Nephron progenitor cell (in vitro differentiated cells): ENCODE data around the gene UNC93A.
"Not testable (repeated sequence)": the region's sequence is repeated elsewhere in the genome, so short reads cannot be mapped to it uniquely, and the experiment has no call there.

Source experiments
- DNase-seq: peaks from one replicate; pipeline ENCODE4 v3.0.0; 2021
- H3K27ac Mint-ChIP-seq: 2 replicates; pipeline ENCODE4 v1.8.0; 2021; ENCODE audit warnings: mild to moderate bottlenecking, moderate library complexity, mixed read lengths
- H3K27me3 Mint-ChIP-seq: 2 replicates; pipeline ENCODE4 v1.8.0; 2021; ENCODE audit warnings: mild to moderate bottlenecking, low read depth, mixed read lengths; ENCODE audit not compliant: poor library complexity
- H3K36me3 Mint-ChIP-seq: 2 replicates; pipeline ENCODE4 v1.8.0; 2021; ENCODE audit warnings: low read depth, mixed read lengths
- H3K4me1 Mint-ChIP-seq: 2 replicates; pipeline ENCODE4 v1.8.0; 2021; ENCODE audit warnings: mixed read lengths
- H3K4me3 Mint-ChIP-seq: 2 replicates; pipeline ENCODE4 v1.8.0; 2021; ENCODE audit warnings: mild to moderate bottlenecking, moderate library complexity, mixed read lengths
- H3K9me3 Mint-ChIP-seq: 2 replicates; pipeline ENCODE4 v1.8.0; 2021; ENCODE audit warnings: mild to moderate bottlenecking, moderate library complexity, mixed read lengths
- TF ChIP-seq, protein P1 (sequence below): fragments of 200-600 bp; sonication (generic); IDR thresholded peaks from 2 replicates; pipeline ENCODE4 v1.5.0; 2021; ENCODE audit warnings: antibody characterized with exemption

The UNC93A gene

DNA sequence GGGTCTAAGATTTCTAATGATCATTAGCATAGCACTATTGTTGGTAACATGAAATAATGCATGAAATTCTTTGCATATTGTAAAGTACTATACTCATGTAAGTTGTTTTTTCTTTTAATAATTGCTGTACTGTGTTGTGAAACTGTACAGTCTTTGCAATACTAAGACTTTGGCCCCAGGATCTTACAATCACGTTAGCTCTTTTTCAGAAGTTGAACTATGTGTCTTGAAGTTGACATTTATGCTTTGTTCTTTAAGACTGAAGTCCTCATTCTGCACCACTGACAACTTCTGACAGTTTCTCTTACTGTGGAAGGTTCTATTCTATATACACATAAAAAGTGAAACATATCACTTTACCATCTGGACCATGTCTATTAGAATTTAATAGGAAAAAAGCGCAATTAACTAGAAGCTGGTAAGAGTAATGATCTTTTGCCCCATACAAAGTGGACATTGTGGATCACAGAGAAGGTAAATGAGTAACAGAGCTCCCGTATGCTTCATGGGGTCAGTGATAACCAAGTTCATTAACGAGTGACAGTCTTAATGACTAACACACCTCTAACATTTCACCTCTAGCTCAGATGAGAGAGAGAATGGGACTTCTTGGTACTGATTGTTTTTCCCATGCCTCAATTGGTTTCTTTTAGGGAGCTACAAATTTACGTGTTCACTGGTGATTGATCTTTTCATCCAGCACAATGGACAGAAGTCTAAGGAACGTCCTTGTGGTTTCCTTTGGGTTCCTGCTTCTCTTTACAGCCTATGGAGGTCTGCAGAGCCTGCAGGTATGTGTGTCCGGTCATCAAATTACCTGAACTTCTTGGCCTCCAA, at the start of gene UNC93A:
UNC93A (plus strand) TSS at position 530 of the 837 bp plus-strand sequence; CDS start at position 705, 175 bp downstream.
- TF ChIP-seq, protein P1, sequence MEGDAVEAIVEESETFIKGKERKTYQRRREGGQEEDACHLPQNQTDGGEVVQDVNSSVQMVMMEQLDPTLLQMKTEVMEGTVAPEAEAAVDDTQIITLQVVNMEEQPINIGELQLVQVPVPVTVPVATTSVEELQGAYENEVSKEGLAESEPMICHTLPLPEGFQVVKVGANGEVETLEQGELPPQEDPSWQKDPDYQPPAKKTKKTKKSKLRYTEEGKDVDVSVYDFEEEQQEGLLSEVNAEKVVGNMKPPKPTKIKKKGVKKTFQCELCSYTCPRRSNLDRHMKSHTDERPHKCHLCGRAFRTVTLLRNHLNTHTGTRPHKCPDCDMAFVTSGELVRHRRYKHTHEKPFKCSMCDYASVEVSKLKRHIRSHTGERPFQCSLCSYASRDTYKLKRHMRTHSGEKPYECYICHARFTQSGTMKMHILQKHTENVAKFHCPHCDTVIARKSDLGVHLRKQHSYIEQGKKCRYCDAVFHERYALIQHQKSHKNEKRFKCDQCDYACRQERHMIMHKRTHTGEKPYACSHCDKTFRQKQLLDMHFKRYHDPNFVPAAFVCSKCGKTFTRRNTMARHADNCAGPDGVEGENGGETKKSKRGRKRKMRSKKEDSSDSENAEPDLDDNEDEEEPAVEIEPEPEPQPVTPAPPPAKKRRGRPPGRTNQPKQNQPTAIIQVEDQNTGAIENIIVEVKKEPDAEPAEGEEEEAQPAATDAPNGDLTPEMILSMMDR: no peak
- DNase-seq: no peak
- Mint-ChIP-seq H3K27me3 (peaks cover 16% of the 10 kb centered on the region), H3K27ac (no peak within 1 kb of the TSS), H3K36me3 (no peaks in the 10 kb centered on the region), H3K4me3 (no peak within 1 kb of the TSS), H3K9me3 (peaks cover 4% of the 10 kb centered on the region), H3K4me1 (peaks cover 29% of the 10 kb centered on the region)

DNA sequence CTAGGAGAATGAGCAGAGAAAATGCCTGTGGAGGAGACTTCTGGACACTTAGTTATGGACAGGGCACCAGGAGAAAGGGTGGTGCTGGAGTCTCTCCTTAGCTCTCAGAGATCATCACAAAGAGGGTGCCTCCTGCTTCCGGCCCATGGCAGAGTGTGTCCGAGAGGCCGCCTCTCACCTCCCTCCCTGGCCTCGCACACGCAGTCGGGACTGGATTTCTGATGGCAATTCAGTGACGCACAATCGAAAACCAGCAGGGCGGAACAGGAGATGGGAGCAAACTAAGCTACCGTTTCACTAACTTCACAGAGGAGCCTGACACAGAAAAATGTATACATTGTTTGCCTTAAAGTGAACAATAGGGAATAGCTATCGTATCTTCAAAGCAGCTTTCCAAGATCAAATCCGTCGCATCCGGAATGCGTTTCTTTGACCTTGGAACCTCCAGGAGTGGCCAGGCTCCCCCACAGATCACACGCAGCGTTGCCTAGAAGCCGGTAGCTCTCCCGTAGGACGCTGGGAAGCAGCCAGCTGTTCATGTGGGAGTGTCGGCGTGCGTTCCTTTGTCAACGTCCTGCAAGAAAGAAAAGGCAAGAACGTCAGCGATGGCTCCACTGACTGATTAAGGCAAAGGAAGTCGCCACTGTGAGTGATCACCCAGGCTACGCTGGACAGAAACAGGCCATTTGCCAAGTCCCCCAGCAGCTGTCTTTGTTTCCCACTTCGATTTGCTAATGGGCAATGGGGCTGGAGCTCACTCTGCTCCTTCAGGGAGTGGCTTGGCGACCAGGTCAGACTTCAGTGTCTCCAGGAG, 49.6 kb upstream of the UNC93A start:
- H3K27me3 Mint-ChIP-seq, H3K4me3 Mint-ChIP-seq, H3K36me3 Mint-ChIP-seq, H3K9me3 Mint-ChIP-seq: not testable (repeated sequence)
- peak; percentile 37 for DNase-seq
- Mint-ChIP-seq H3K27ac (peak overlapping the region; percentile 87), H3K4me1 (peaks cover 89% of the 10 kb centered on the region)

DNA sequence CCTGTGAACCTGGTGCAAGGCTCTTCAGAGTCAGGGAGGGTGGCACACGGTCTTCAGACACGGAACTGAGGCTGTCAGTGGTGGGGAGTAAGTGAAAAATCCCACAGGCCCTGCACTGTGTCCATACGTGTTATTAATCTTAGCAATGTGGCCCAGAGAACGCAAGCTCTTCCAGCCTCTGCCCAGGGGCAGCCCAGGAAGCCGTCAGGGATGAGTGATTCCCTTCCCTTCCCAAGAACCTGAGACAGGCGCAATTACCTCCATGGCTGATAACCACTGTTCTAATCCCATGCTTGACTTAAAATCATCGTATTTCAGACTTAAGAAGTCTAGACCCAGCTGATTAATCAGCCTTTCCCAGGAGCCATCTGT, 49.0 kb upstream of the UNC93A start:
- H3K36me3 Mint-ChIP-seq, H3K4me3 Mint-ChIP-seq, DNase-seq, H3K9me3 Mint-ChIP-seq: not testable (repeated sequence)
- Mint-ChIP-seq H3K27ac (peak overlapping the region; percentile 62), H3K27me3 (peaks cover 12% of the 10 kb centered on the region), H3K4me1 (peaks cover 83% of the 10 kb centered on the region)

DNA sequence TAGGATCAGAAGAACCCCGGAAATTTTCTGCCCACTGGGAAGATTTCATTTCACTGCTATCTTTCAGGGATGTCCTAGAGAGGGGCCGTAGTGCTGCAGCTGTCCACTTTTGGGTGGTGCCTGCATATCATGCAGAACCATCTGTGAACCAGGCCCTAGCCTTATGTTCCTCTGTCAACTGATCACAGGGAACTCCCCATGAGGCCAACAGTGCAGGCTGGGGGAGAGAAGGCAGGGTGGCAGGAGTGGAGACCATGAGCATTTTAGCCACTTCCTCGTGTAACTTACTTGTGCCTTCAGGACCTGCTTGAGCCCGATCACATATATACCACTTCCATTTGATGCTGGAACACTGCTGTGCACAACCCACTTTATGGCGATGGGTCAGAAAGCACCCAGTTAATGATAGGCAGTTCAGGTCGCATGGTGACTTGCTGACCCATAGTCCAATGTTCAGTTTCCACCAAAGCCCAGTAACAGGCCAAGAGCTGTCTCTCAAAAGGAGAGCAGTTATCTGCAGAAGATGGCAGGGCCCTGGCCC, 48.5 kb upstream of the UNC93A start:
- Mint-ChIP-seq H3K4me1 (peaks cover 78% of the 10 kb centered on the region), H3K27ac (peak overlapping the region; percentile 62), H3K27me3 (peaks cover 13% of the 10 kb centered on the region)
- not testable (repeated sequence) for H3K9me3 Mint-ChIP-seq, H3K36me3 Mint-ChIP-seq, DNase-seq, H3K4me3 Mint-ChIP-seq

DNA sequence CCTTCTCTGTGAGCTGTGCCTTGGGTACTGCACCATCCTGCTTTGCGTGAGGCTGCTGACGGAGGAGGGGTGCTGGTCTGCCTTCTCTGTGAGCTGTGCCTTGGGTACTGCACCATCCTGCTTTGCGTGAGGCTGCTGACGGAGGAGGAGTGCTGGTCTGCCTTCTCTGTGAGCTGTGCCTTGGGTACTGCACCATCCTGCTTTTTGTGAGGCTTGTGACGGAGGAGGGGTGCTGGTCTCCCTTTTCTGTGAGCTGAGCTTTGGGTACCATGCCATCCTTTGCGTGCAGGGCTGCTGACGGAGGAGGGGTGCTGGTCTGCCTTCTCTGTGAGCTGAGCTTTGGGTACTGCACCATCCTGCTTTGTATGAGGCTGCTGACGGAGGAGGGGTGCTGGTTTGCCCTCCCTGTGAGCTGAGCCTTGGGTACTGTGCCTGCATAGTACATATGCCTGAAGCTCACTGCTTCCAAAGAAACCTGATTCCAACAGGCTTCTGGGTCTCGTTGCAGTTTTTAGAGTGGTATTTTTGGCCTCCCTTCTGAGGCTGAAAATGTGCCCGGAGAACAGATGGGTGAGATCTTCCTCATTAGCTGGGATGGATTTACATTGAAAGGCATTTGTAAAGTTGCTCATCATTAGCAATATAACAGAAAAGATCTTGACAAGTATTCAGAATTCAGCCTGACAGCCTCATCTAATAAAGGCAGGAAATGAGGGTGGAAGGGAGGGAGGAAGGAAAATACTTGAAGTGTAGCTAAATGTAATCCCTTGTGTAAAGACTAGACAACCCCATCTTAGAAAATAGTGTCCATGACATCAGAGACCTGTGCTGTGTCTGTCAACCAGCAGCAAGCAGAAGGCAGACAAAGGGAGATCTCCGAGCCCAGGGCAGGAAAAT, 46.8 kb upstream of the UNC93A start:
- peak overlapping the region; percentile 2 for H3K4me3 Mint-ChIP-seq
- H3K27ac Mint-ChIP-seq: no peak overlapping the region
- no peaks in the 10 kb centered on the region for H3K36me3 Mint-ChIP-seq
- TF ChIP-seq, protein P1: no peak
- peaks cover 13% of the 10 kb centered on the region for H3K27me3 Mint-ChIP-seq
- no peaks in the 10 kb centered on the region for H3K9me3 Mint-ChIP-seq
- no peak for DNase-seq
- peaks cover 70% of the 10 kb centered on the region for H3K4me1 Mint-ChIP-seq

DNA sequence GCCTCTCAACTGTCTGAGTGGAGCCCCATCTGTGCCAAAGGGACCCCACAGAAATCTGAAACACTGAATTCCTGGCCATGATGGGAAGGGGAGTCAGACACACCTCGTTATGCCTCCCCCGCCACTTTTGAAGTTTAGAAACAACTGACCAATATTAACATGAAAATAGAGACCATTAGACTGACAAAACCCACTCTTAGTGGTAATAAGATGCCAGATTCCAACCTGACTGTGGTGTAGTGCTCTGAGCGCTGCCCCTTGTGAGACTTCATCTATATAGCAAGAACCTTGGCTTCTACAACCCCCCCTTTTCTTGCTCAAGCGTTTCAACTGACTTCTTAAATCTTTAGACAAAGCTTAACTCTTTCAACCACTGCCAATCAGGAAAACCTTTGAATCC, 46.1 kb upstream of the UNC93A start:
- no peaks in the 10 kb centered on the region for H3K36me3 Mint-ChIP-seq
- DNase-seq: no peak
- H3K27ac Mint-ChIP-seq: no peak overlapping the region
- peaks cover 10% of the 10 kb centered on the region for H3K27me3 Mint-ChIP-seq
- H3K4me3 Mint-ChIP-seq: peak overlapping the region; percentile 37
- no peaks in the 10 kb centered on the region for H3K9me3 Mint-ChIP-seq
- TF ChIP-seq, protein P1: no peak
- H3K4me1 Mint-ChIP-seq: peaks cover 65% of the 10 kb centered on the region
